ENCODE measurements around the gene TPT1. TPM values are rescaled to one million over a fixed set of nuclear protein-coding genes. Genes with fewer than 3 reads are reported as not detected.

The TPT1 gene
- total and polyA plus RNA-seq, 2 of the 13 experiments (the other 11 are each of a cell fraction or from before 2014, with no cell fraction given) = 2,953 to 3,594 TPM

DNA sequence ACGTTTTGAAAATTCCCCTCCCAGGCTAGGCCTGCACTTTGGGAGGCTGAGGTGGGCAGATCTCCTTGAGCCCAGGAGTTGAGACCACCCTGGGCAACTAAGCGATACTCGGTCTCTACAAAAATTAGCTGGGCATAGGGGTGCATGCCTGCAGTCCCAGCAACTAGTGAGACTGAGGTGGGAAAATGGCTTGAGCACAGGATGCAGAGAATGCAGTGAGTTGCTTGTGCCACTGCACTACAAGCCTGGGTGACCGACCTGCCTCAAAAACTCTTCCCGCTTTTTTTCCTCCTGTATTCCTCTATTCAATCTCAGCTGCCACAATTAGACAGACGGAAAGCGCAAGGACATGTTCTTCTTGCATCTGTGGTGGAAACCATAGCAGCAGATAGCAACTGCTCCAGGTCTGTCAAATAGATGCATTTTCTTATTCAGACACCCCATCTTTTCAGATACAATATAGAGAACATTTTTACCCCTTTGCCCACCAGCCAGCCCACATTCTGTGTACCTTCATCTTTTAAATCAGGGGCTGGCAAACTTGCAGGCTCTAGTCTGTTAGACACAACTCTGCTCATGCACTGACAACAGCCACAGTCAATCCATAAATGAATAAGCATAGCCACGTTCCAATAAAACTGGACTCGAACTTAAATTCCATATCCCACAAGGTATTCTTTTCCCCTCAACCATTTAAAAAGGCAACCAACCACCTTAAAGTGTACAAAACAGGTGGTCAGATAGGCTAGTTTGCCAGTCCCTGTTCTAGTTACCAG is 4.8 kb downstream of the TPT1 start (continued):
- TF ChIP-seq, protein P1, sequence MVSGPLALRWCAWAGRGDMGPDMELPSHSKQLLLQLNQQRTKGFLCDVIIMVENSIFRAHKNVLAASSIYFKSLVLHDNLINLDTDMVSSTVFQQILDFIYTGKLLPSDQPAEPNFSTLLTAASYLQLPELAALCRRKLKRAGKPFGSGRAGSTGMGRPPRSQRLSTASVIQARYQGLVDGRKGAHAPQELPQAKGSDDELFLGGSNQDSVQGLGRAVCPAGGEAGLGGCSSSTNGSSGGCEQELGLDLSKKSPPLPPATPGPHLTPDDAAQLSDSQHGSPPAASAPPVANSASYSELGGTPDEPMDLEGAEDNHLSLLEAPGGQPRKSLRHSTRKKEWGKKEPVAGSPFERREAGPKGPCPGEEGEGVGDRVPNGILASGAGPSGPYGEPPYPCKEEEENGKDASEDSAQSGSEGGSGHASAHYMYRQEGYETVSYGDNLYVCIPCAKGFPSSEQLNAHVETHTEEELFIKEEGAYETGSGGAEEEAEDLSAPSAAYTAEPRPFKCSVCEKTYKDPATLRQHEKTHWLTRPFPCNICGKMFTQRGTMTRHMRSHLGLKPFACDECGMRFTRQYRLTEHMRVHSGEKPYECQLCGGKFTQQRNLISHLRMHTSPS (CRISPR knock-in tag; IDR thresholded peaks at IDR 0.05; ENCODE audit: low read depth) = no peak
- peak; percentile 28 for TF ChIP-seq PAF1 (CRISPR knock-in tag; IDR thresholded peaks at IDR 0.05)
- no peak for TF ChIP-seq THAP11 (CRISPR knock-in tag; IDR thresholded peaks at IDR 0.05)
- no peak for TF ChIP-seq ZKSCAN5 (CRISPR knock-in tag; IDR thresholded peaks at IDR 0.05)
- no peak for TF ChIP-seq IKZF1 (IDR thresholded peaks at IDR 0.05)
- TF ChIP-seq TBX2 (CRISPR knock-in tag; IDR thresholded peaks at IDR 0.05; ENCODE audit: borderline replicate concordance) = no peak
- no peak for TF ChIP-seq SRF (IDR thresholded peaks at IDR 0.05; ENCODE audit: low read depth, low read length)
- no peak for TF ChIP-seq NBN (conservative IDR thresholded peaks at IDR 0.05)
- no peak for TF ChIP-seq NR3C1 (CRISPR knock-in tag; IDR thresholded peaks at IDR 0.05)

DNA sequence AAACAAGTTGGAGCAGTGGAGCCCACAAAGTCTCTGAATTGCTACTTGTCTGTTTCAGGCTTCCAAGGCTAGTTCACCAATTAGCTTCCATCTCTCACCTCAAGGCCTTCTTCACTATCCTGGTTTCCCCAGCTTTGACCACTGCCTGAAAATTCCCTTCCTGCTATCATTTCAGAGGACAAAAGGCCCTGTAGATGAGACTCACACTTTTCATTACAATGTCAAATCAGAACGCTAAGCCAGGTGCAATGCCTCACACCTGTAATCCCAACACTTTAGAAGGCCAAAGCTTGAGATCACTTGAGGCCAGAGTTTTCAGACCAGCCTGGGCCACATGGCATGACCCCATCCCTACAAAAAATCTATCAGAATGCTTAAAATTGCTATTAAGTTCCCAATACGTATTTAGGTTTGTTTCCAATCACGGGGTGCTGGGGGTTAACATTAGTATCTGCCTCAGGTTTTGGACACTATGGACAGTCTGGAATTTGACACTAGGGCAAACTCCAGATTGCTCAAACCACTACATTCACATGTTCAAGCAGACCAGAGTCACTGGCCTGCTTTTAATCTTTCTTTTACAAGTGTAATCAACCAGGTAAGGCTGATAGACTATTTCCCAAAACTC is 5.5 kb downstream of the TPT1 start:
- no TSS peak for BruUV-seq (replicated peaks)
- DNase-seq (ENCODE audit: low spot score) = peak; percentile 65
- Histone ChIP-seq H4K20me1 (ENCODE audit: insufficient read depth, low read length) (peaks cover 62% of the 10 kb centered on the region), H2AFZ (ENCODE audit: low read length) (no peak overlapping the region), H3K79me2 (ENCODE audit: insufficient read depth, low read length) (peaks cover 30% of the 10 kb centered on the region), H3K4me2 (ENCODE audit: low read depth, low read length) (peak overlapping the region; percentile 15), H3K27me3 (ENCODE audit: control insufficient read depth in 1 of 2, insufficient read depth in 2 of 2, low read length in 2 of 2) (no peaks in the 10 kb centered on the region; a peak in 1 of 5 replicates), H3K27ac (ENCODE audit: extremely low read length, insufficient read depth, low read length) (peak overlapping the region; percentile 52), H3K9me3 (ENCODE audit: low read length) (no peaks in the 10 kb centered on the region), H3K4me1 (ENCODE audit: insufficient read depth, low read length) (peaks cover 89% of the 10 kb centered on the region), H3K4me3 (replicated peaks in 1 of 3; ENCODE audit: insufficient read depth in 1 of 3, low read depth in 2 of 3, low read length in 3 of 3) (no peak overlapping the region), H3K36me3 (replicated peaks in 1 of 2; ENCODE audit: control insufficient read depth in 1 of 2, insufficient read depth in 2 of 2, low read length in 2 of 2) (peaks cover 13 to 46% of the 10 kb centered on the region in 2 experiments), H3K9ac (ENCODE audit: insufficient read depth, low read depth, low read length) (no peak overlapping the region)
- in situ Hi-C loops (cut with HindIII; ENCODE audit: extremely low pct_ligation_motif_present, low pct_unique_long_range_greater_than_20kb) = no loop called here
- peak; percentile 53 for FAIRE-seq
- intact Hi-C loops (cut with micrococcal nuclease; ENCODE audit: unreplicated experiment) = no loop called here
- CTCF ChIA-PET (ENCODE audit: low intra/inter-chr PET ratio, low total read pairs) = no interaction called here
- WGBS (ENCODE audit: low lambda C conversion rate) = 27% methylated on average over 3 of the region's 3 CpGs
- peak; percentile 41 for ATAC-seq
- POLR2A ChIA-PET = interaction anchor here (1.1 to 1.2 kb wide), 2 partner anchors 10 to 20 kb away, joined by 4 to 8 read pairs; no protein-coding TSS in a partner anchor
- TF ChIP-seq CREB1 (IDR thresholded peaks at IDR 0.05) (no peak), CREB1 (CRISPR knock-in tag; IDR thresholded peaks at IDR 0.05) (0 out of 2 replicates have a peak, but pooled peaks have one; percentile 23), ZNF589 (CRISPR knock-in tag; conservative IDR thresholded peaks at IDR 0.05) (no peak), NCOR1 (IDR thresholded peaks at IDR 0.05; ENCODE audit: borderline replicate concordance, low read length) (peak; percentile 94), NR1H2 (CRISPR knock-in tag; IDR thresholded peaks at IDR 0.05; ENCODE audit: borderline replicate concordance, low read depth) (no peak), SAP130 (CRISPR knock-in tag; IDR thresholded peaks at IDR 0.05; ENCODE audit: low read depth) (peak; percentile 46; the same call in 1 of the 2 replicates), TBX2 (CRISPR knock-in tag; IDR thresholded peaks at IDR 0.05; ENCODE audit: borderline replicate concordance) (peak; percentile 51; the same call in 1 of the 2 replicates), ZNF224 (CRISPR knock-in tag; IDR thresholded peaks at IDR 0.05) (0 out of 2 replicates have a peak, but pooled peaks have one; percentile 44), POLR2G (IDR thresholded peaks at IDR 0.05; ENCODE audit: low read depth, low read length) (peak; percentile 60)
- TF ChIP-seq, protein P2, sequence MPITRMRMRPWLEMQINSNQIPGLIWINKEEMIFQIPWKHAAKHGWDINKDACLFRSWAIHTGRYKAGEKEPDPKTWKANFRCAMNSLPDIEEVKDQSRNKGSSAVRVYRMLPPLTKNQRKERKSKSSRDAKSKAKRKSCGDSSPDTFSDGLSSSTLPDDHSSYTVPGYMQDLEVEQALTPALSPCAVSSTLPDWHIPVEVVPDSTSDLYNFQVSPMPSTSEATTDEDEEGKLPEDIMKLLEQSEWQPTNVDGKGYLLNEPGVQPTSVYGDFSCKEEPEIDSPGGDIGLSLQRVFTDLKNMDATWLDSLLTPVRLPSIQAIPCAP (CRISPR knock-in tag; IDR thresholded peaks at IDR 0.05; ENCODE audit: low read depth) = no peak
- TF ChIP-seq, protein P3, sequence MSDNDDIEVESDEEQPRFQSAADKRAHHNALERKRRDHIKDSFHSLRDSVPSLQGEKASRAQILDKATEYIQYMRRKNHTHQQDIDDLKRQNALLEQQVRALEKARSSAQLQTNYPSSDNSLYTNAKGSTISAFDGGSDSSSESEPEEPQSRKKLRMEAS (IDR thresholded peaks at IDR 0.05) = peak; percentile 43; the same call in 1 of the 2 replicates
- TF ChIP-seq, protein P4, sequence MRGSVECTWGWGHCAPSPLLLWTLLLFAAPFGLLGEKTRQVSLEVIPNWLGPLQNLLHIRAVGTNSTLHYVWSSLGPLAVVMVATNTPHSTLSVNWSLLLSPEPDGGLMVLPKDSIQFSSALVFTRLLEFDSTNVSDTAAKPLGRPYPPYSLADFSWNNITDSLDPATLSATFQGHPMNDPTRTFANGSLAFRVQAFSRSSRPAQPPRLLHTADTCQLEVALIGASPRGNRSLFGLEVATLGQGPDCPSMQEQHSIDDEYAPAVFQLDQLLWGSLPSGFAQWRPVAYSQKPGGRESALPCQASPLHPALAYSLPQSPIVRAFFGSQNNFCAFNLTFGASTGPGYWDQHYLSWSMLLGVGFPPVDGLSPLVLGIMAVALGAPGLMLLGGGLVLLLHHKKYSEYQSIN (CRISPR knock-in tag; IDR thresholded peaks at IDR 0.05; ENCODE audit: borderline replicate concordance) = no peak

All from HepG2 (cell line).